ENCODE results near the gene MAGEA2.
"Not testable (repeated sequence)": the region's sequence is repeated elsewhere in the genome, so short reads cannot be mapped to it uniquely, and the experiment has no call there.

Gene MAGEA2

GRCh38 chrX:152706500-152706899 lies 47.1 kb downstream of the MAGEA2 start:
- not testable (repeated sequence) for DNase-seq (ENCODE audit: low read depth in 2 of 2)

- DNase-seq (ENCODE audit: low read depth in 2 of 2), result not testable (repeated sequence)
Observed at GRCh38 chrX:152700390-152700789, 53.3 kb downstream of the MAGEA2 start.
